BLaER1 treated with 17β-estradiol and CSF1 and Interleukin-3, amounts not matched to agents 10 nM and 100 nM (cell line): ENCODE measurements around the gene MUS81.

Experiments used
- H3K27ac ChIP-seq, 11 experiments: shearing (Covaris generic); formaldehyde crosslinking; 2 replicates each; pipeline ENCODE4 v1.8.1; 2022
- H3K27me3 ChIP-seq, 11 experiments: shearing (Covaris generic); formaldehyde crosslinking; 2 replicates each; pipeline ENCODE4 v1.8.1; 2022
- H3K36me3 ChIP-seq, 11 experiments: shearing (Covaris generic); formaldehyde crosslinking; 2 replicates each; pipeline ENCODE4 v1.8.1; 2022
- H3K4me1 ChIP-seq, 10 experiments: shearing (Covaris generic); formaldehyde crosslinking; 2 replicates each; pipeline ENCODE4 v1.8.1; 2022
- H3K4me2 ChIP-seq, 11 experiments: shearing (Covaris generic); formaldehyde crosslinking; 2 replicates each; pipeline ENCODE4 v1.8.1; 2022
- H3K4me3 ChIP-seq, 10 experiments: shearing (Covaris generic); formaldehyde crosslinking; 2 replicates each; pipeline ENCODE4 v1.8.1; 2022
- H3K9ac ChIP-seq, 11 experiments: shearing (Covaris generic); formaldehyde crosslinking; 2 replicates each; pipeline ENCODE4 v1.8.1; 2022
- H3K9me3 ChIP-seq, 11 experiments: shearing (Covaris generic); formaldehyde crosslinking; replicated peaks in 1 of 11; 2 replicates each; pipeline ENCODE4 v1.8.1; 2022
- H4K20me1 ChIP-seq, 11 experiments: shearing (Covaris generic); formaldehyde crosslinking; 2 replicates each; pipeline ENCODE4 v1.8.1; 2022
- Cebpa-rat ChIP-seq, 11 experiments: shearing (Covaris generic); IDR thresholded peaks; 2 replicates each; pipeline ENCODE4 v1.8.1; 2022

MUS81 gene

DNA sequence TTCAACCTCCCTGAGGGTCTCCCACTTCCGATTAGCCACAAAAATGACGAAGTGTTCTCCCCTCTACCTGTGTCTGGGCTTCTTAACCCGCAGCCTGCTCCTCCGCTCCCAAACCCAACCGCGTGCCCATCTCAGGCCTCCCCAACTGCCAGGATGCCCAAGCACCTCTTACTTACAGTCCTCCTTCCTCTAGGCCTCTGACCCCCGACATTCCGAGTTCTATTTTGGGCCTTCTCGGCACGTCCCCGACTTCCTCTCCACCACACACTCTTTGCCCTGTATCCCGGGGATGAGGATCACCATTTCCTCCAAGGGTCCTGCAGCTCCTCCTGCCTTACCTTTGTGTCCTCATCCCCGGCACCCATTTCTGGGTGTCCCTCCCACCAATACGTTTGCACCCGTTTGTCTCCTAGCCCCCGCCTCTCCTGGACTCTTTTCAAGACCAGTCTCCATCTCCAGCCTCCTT lies 388 bp upstream of the MUS81 start:
- no peaks in the 10 kb centered on the region; a peak in 1 of 22 replicates for H3K9me3 ChIP-seq
- H3K27ac ChIP-seq = peak overlapping the region; percentile 87 to 98 (median 91)
- peak overlapping the region; percentile 91 to 99 (median 95) for H3K9ac ChIP-seq
- peaks cover 44 to 64% (median 48%) of the 10 kb centered on the region in 10 experiments for H3K4me1 ChIP-seq
- H3K27me3 ChIP-seq = no peaks in the 10 kb centered on the region
- H3K4me2 ChIP-seq = peak overlapping the region; percentile 83 to 98 (median 96)
- H3K4me3 ChIP-seq = peak overlapping the region; percentile 84 to 99 (median 96)
- peaks cover 50 to 55% (median 53%) of the 10 kb centered on the region in 11 experiments for H3K36me3 ChIP-seq
- H4K20me1 ChIP-seq = peaks cover 30 to 72% (median 57%) of the 10 kb centered on the region in 11 experiments
- no peak for TF ChIP-seq Cebpa-rat (IDR thresholded peaks at IDR 0.05)

DNA sequence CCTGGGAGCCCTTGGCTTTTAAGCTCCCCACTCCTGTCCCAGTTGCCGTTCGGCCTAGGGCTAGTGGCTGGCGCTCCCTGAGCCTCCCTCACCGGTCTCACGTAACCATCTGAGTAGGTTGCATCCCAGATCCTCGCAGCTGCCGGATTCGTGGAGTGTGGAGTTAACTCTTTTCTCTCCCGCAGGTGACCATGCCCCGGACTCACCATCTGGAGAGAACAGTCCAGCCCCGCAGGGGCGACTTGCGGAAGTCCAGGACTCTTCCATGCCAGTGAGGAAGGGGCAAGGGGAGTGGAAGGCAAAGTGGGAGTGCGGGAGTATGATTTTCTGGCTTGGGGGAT lies 902 bp downstream of the MUS81 start:
- Histone ChIP-seq H3K4me3 (peak overlapping the region; percentile 84 to 99 (median 96)), H3K9ac (peak overlapping the region; percentile 91 to 99 (median 95)), H3K4me2 (peak overlapping the region; percentile 83 to 98 (median 96)), H4K20me1 (peaks cover 17 to 72% (median 57%) of the 10 kb centered on the region in 11 experiments), H3K27me3 (no peaks in the 10 kb centered on the region), H3K4me1 (peaks cover 31 to 61% (median 35%) of the 10 kb centered on the region in 10 experiments), H3K9me3 (no peaks in the 10 kb centered on the region; a peak in 1 of 22 replicates), H3K27ac (peak overlapping the region; percentile 87 to 98 (median 91)), H3K36me3 (peaks cover 50 to 55% (median 53%) of the 10 kb centered on the region in 11 experiments)
- no peak for TF ChIP-seq Cebpa-rat (IDR thresholded peaks at IDR 0.05)

DNA sequence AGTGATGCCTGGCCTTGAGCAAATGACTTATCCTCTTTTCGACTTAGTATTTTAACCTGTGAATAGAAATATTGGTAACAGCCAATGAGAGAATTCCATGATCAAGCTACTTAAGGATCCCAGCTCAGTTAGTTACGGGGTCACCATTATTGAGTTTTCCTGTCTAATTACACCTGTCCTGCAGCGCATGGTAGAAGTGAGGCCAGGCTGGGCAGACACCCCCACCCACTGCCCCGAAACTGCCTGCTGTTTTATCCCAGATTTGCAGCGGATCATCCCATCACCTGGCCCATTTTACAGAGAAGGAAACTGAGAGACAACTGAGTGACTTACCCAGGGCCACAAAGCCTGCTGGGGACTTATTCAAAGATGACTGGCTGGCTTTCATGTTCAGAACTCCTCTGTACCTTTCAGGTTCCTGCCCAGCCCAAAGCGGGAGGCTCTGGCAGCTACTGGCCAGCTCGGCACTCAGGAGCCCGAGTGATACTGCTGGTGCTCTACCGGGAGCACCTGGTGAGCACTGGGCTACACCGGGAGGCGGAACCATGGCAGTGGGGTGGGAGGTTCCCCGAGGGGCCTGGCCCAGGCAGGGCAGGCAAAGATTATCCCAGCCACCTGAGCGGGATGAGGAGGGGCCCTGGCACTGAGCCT lies 1.4 kb downstream of the MUS81 start:
- Histone ChIP-seq H3K36me3 (peaks cover 51 to 55% (median 53%) of the 10 kb centered on the region in 11 experiments), H3K27ac (peak overlapping the region in 10 of 11 experiments; percentile 87 to 98 (median 92); a peak in 18 of 22 replicates), H3K4me3 (peak overlapping the region; percentile 84 to 99 (median 96)), H3K4me2 (peak overlapping the region; percentile 83 to 98 (median 96)), H3K9ac (peak overlapping the region; percentile 91 to 99 (median 95)), H3K27me3 (no peaks in the 10 kb centered on the region), H4K20me1 (peaks cover 12 to 72% (median 57%) of the 10 kb centered on the region in 11 experiments; a peak in 21 of 22 replicates), H3K9me3 (no peaks in the 10 kb centered on the region; a peak in 1 of 22 replicates), H3K4me1 (peaks cover 26 to 56% (median 32%) of the 10 kb centered on the region in 10 experiments)
- TF ChIP-seq Cebpa-rat (IDR thresholded peaks at IDR 0.05) = no peak

DNA sequence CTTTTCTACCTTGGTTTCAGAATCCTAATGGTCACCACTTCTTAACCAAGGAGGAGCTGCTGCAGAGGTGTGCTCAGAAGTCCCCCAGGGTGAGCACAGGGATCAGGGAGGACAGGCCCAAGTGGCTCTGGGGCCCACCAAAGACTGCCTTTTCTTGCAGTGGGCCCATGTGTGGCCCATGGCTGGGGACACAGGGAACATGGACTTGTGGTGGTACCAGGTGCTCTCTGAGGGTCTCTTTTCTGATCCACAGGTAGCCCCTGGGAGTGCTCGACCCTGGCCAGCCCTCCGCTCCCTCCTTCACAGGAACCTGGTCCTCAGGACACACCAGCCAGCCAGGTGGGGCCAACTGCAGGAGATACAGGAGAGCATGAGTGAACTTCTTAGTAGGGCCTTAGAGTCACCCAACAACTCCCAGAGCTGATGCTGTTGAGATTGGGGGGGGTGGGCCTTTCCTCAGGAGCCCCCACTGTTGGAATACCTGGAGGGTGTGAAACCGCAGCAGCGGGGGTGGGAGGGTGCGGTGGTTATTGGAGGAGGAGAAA lies 2.0 kb downstream of the MUS81 start:
- Histone ChIP-seq H3K4me2 (peak overlapping the region; percentile 83 to 98 (median 96)), H3K27ac (peak overlapping the region in 4 of 11 experiments; percentile 12 to 95 (median 58); a peak in 1 of 22 replicates), H3K4me3 (peak overlapping the region in 6 of 10 experiments; percentile 84 to 99 (median 92); a peak in 10 of 20 replicates), H3K9ac (peak overlapping the region; percentile 91 to 99 (median 95); a peak in 20 of 22 replicates), H3K36me3 (peaks cover 55 to 59% (median 57%) of the 10 kb centered on the region in 11 experiments), H3K27me3 (no peaks in the 10 kb centered on the region), H3K9me3 (no peaks in the 10 kb centered on the region; a peak in 1 of 22 replicates), H4K20me1 (peaks cover 7 to 72% (median 57%) of the 10 kb centered on the region in 11 experiments; a peak in 21 of 22 replicates), H3K4me1 (peaks cover 25 to 61% (median 32%) of the 10 kb centered on the region in 10 experiments)
- TF ChIP-seq Cebpa-rat (IDR thresholded peaks at IDR 0.05) = no peak

DNA sequence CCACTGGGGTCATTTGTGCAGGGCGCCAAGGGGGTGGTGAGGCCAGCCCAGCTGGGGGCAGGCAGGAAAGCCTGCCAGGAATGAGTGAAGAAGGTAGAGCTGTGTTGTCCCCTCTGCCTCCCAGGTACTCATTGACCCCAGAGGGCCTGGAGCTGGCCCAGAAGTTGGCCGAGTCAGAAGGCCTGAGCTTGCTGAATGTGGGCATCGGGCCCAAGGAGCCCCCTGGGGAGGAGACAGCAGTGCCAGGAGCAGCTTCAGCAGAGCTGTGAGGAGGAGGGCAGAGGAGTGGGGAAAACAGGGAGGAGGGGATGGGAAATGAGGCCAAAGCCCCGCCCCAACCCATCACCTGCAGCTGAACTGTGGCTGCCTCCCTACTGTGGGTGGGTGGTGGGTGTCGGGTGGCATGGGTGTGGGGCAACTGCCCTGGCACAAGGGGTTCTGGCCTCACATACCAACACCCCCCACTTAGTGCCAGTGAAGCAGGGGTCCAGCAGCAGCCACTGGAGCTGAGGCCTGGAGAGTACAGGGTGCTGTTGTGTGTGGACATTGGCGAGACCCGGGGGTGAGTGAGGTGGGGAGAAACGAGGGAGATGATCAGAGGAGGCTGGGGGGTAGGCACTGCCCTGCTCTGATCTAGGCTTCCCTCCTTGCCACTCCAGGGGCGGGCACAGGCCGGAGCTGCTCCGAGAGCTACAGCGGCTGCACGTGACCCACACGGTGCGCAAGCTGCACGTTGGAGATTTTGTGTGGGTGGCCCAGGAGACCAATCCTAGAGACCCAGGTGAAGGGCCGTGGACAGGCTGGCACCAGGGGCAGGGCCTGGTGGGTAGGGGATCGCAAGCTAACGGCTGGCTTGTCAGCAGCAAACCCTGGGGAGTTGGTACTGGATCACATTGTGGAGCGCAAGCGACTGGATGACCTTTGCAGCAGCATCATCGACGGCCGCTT lies 3.0 kb downstream of the MUS81 start:
- H3K4me3 ChIP-seq = no peak overlapping the region
- H3K27ac ChIP-seq = no peak overlapping the region
- TF ChIP-seq Cebpa-rat (IDR thresholded peaks at IDR 0.05) = no peak
- H4K20me1 ChIP-seq = peaks cover 0 to 72% (median 59%) of the 10 kb centered on the region in 11 experiments; a peak in 21 of 22 replicates
- H3K4me2 ChIP-seq = peak overlapping the region in 5 of 11 experiments; percentile 83 to 98 (median 98); a peak in 6 of 22 replicates
- peaks cover 0 to 5% (median 0%) of the 10 kb centered on the region in 11 experiments; a peak in 1 of 22 replicates for H3K27me3 ChIP-seq
- H3K9ac ChIP-seq = peak overlapping the region in 9 of 11 experiments; percentile 5 to 99 (median 92); a peak in 14 of 22 replicates
- peaks cover 25 to 69% (median 32%) of the 10 kb centered on the region in 10 experiments for H3K4me1 ChIP-seq
- H3K36me3 ChIP-seq = peaks cover 57 to 67% (median 63%) of the 10 kb centered on the region in 11 experiments
- no peaks in the 10 kb centered on the region for H3K9me3 ChIP-seq

DNA sequence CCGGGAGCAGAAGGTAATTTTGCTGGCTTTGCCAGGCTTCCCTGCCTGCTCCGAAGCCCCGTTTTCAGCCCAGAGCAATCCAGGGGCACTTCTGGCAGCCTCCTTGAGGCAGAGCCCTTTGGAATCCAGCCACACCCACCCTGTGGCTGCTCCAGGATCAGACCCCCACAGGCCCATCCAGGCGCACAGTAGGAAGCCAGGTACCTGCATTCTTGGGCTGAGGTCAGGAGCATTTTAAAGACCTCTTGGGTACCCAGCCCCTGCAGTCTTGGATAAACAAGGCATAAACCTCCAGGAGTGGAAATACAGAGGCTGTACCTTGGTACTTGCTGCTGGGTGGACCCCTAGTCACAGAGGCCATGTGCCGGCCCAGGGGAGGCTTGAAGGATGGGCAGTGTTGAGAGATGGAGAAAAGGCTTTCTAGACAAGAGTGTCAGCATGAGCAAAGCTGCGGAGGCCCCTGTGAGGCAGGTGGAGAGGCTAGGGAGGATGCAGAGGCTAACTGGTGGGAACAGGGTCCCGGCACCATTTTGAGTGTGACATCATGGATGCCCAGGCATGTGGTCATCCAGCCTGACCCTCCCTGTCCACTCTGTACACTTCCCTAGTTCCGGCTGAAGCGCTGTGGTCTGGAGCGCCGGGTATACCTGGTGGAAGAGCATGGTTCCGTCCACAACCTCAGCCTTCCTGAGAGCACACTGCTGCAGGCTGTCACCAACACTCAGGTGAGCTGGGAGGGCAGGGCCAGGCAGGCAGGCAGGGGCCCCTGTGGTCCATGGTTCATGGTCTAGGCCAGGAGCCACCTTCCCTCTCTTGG lies 3.9 kb downstream of the MUS81 start:
- Histone ChIP-seq H3K9me3 (no peaks in the 10 kb centered on the region), H3K4me1 (peaks cover 20 to 72% (median 31%) of the 10 kb centered on the region in 10 experiments), H3K4me2 (no peak overlapping the region), H4K20me1 (peaks cover 0 to 81% (median 68%) of the 10 kb centered on the region in 11 experiments; a peak in 21 of 22 replicates), H3K27me3 (peaks cover 0 to 9% (median 4%) of the 10 kb centered on the region in 11 experiments; a peak in 5 of 22 replicates), H3K36me3 (peaks cover 57 to 69% (median 65%) of the 10 kb centered on the region in 11 experiments), H3K9ac (peak overlapping the region in 6 of 11 experiments; percentile 4 to 92 (median 18); a peak in 6 of 22 replicates), H3K4me3 (no peak overlapping the region), H3K27ac (no peak overlapping the region)
- TF ChIP-seq Cebpa-rat (IDR thresholded peaks at IDR 0.05) = no peak

DNA sequence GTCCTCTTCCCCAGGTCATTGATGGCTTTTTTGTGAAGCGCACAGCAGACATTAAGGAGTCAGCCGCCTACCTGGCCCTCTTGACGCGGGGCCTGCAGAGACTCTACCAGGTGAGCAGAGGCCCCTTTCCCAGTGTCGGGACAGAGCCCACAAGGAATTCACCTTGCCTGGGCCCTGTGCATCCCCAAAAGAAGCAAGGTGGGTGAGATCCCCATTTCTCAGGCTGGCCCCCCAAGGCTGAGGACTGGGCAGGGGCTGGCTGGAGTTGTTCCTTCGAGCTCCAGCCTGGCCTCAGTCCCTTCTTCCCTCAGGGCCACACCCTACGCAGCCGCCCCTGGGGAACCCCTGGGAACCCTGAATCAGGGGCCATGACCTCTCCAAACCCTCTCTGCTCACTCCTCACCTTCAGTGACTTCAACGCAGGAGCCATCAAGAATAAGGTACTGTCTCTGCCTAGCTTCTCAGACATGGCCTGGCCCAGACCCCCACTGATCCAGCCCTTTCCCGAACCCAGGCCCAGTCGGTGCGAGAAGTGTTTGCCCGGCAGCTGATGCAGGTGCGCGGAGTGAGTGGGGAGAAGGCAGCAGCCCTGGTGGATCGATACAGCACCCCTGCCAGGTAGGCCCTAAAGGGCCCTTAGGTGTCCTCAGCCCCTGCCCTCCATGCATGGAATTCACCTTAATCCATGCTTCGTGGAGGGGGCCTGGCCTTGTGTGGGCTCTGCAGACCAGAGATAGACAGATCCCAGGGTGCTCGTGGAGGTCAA lies 4.7 kb downstream of the MUS81 start:
- Histone ChIP-seq H3K4me1 (peaks cover 24 to 76% (median 35%) of the 10 kb centered on the region in 10 experiments), H3K9ac (peak overlapping the region in 3 of 11 experiments; percentile 4 to 92 (median 19); a peak in 2 of 22 replicates), H3K9me3 (no peaks in the 10 kb centered on the region), H4K20me1 (peaks cover 0 to 89% (median 76%) of the 10 kb centered on the region in 11 experiments; a peak in 21 of 22 replicates), H3K27me3 (peaks cover 0 to 14% (median 8%) of the 10 kb centered on the region in 11 experiments; a peak in 6 of 22 replicates), H3K27ac (no peak overlapping the region), H3K4me2 (no peak overlapping the region), H3K4me3 (no peak overlapping the region), H3K36me3 (peaks cover 57 to 69% (median 65%) of the 10 kb centered on the region in 11 experiments)
- TF ChIP-seq Cebpa-rat (IDR thresholded peaks at IDR 0.05) = no peak
